SK-N-SH treated with all-trans-retinoic acid at 6 μM for 48 hours (cell line): Measurements from ENCODE around the gene PPFIA4.

Source experiments
- ATAC-seq: fragments of 200-7000 bp; cut with Tn5 transposase; 3 replicates; pipeline ENCODE4 v1.9.1; 2020; ENCODE audit warnings: mild to moderate bottlenecking, moderate library complexity
- ARNTL ChIP-seq: fragments of 450-650 bp; formaldehyde crosslinking; IDR thresholded peaks from 2 replicates; pipeline ENCODE4 v1.5.0; 2020; ENCODE audit warnings: low read depth, mild to moderate bottlenecking, moderate library complexity, borderline replicate concordance
- BACH2 ChIP-seq: fragments of 250-450 bp; sonication (Bioruptor Pico); IDR thresholded peaks from 2 replicates; pipeline ENCODE4 v1.9.0; 2021; ENCODE audit warnings: mild to moderate bottlenecking, borderline replicate concordance
- CSDC2 ChIP-seq: fragments of 250-450 bp; sonication (Bioruptor Pico); IDR thresholded peaks from 2 replicates; pipeline ENCODE4 v1.5.0; 2020; ENCODE audit warnings: mild to moderate bottlenecking, moderate library complexity
- ESRRG ChIP-seq: fragments of 250-450 bp; sonication (Bioruptor Pico); IDR thresholded peaks from 2 replicates; pipeline ENCODE4 v1.6.1; 2021; ENCODE audit warnings: mild to moderate bottlenecking
- GLIS3 ChIP-seq: fragments of 250-450 bp; sonication (Bioruptor Pico); IDR thresholded peaks from 2 replicates; pipeline ENCODE4 v1.5.0; 2020; ENCODE audit warnings: mild to moderate bottlenecking, moderate library complexity
- ISL1 ChIP-seq: fragments of 250-450 bp; sonication (Bioruptor Pico); IDR thresholded peaks from 2 replicates; pipeline ENCODE4 v2.1.2; 2022; ENCODE audit warnings: mild to moderate bottlenecking, moderate library complexity
- OSR1 ChIP-seq: fragments of 250-450 bp; sonication (Bioruptor Pico); IDR thresholded peaks from 2 replicates; pipeline ENCODE4 v1.8.0; 2022; ENCODE audit warnings: moderate library complexity, mild to moderate bottlenecking, inconsistent platforms
- PPARA ChIP-seq: fragments of 250-450 bp; sonication (Bioruptor Pico); IDR thresholded peaks from 2 replicates; pipeline ENCODE4 v1.5.0; 2020; ENCODE audit warnings: mild to moderate bottlenecking, borderline replicate concordance
- RARB ChIP-seq: fragments of 250-450 bp; sonication (Bioruptor Pico); IDR thresholded peaks from 2 replicates; pipeline ENCODE4 v1.8.0; 2021; ENCODE audit warnings: mild to moderate bottlenecking, moderate library complexity
- SNAI2 ChIP-seq: fragments of 250-450 bp; sonication (Bioruptor Pico); IDR thresholded peaks from 2 replicates; pipeline ENCODE4 v1.5.0; 2020; ENCODE audit warnings: mild to moderate bottlenecking, moderate library complexity
- TCF4 ChIP-seq: fragments of 250-450 bp; sonication (Bioruptor Pico); IDR thresholded peaks from 2 replicates; pipeline ENCODE4 v1.8.0; 2021; ENCODE audit warnings: mild to moderate bottlenecking, moderate library complexity, borderline replicate concordance
- TOX ChIP-seq: fragments of 250-450 bp; sonication (Bioruptor Pico); IDR thresholded peaks from 2 replicates; pipeline ENCODE4 v1.8.0; 2021; ENCODE audit warnings: mild to moderate bottlenecking, moderate library complexity, borderline replicate concordance
- ZC3H10 ChIP-seq: fragments of 250-450 bp; sonication (Bioruptor Pico); IDR thresholded peaks from 2 replicates; pipeline ENCODE4 v1.5.1; 2021; ENCODE audit warnings: mild to moderate bottlenecking, moderate library complexity
- ZFP3 ChIP-seq: fragments of 250-450 bp; sonication (Bioruptor Pico); IDR thresholded peaks from 2 replicates; pipeline ENCODE4 v1.5.0; 2020; ENCODE audit warnings: mild to moderate bottlenecking, moderate library complexity
- ZFP30 ChIP-seq: fragments of 450-650 bp; formaldehyde crosslinking; IDR thresholded peaks from 2 replicates; pipeline ENCODE4 v1.5.0; 2022; ENCODE audit warnings: mild to moderate bottlenecking, moderate library complexity
- ZNF70 ChIP-seq: fragments of 450-650 bp; formaldehyde crosslinking; IDR thresholded peaks from 2 replicates; pipeline ENCODE4 v1.5.0; 2020; ENCODE audit warnings: mild to moderate bottlenecking, moderate library complexity
- ZNF8 ChIP-seq: fragments of 450-650 bp; formaldehyde crosslinking; IDR thresholded peaks from 2 replicates; pipeline ENCODE4 v1.5.0; 2020; ENCODE audit warnings: mild to moderate bottlenecking, moderate library complexity
- TF ChIP-seq, protein P1 (sequence below): fragments of 250-450 bp; sonication (Bioruptor Pico); IDR thresholded peaks from 2 replicates; pipeline ENCODE4 v1.5.1; 2021; ENCODE audit warnings: mild to moderate bottlenecking, moderate library complexity
- TF ChIP-seq, protein P2 (sequence below): fragments of 250-450 bp; sonication (Bioruptor Pico); IDR thresholded peaks from 2 replicates; pipeline ENCODE4 v1.5.0; 2020; ENCODE audit warnings: mild to moderate bottlenecking, moderate library complexity
- TF ChIP-seq, protein P3 (sequence below): fragments of 250-450 bp; sonication (Bioruptor Pico); IDR thresholded peaks from 2 replicates; pipeline ENCODE4 v1.8.0; 2020; ENCODE audit warnings: mild to moderate bottlenecking, moderate library complexity, borderline replicate concordance
- TF ChIP-seq, protein P4 (sequence below): fragments of 250-450 bp; sonication (Bioruptor Pico); IDR thresholded peaks from 2 replicates; pipeline ENCODE4 v1.5.1; 2020; ENCODE audit warnings: low read depth, mild to moderate bottlenecking, moderate library complexity
- TF ChIP-seq, protein P5 (sequence below): fragments of 250-450 bp; sonication (Bioruptor Pico); IDR thresholded peaks from 2 replicates; pipeline ENCODE4 v1.8.0; 2021; ENCODE audit warnings: low read depth, mild to moderate bottlenecking, moderate library complexity, borderline replicate concordance

Gene PPFIA4

DNA sequence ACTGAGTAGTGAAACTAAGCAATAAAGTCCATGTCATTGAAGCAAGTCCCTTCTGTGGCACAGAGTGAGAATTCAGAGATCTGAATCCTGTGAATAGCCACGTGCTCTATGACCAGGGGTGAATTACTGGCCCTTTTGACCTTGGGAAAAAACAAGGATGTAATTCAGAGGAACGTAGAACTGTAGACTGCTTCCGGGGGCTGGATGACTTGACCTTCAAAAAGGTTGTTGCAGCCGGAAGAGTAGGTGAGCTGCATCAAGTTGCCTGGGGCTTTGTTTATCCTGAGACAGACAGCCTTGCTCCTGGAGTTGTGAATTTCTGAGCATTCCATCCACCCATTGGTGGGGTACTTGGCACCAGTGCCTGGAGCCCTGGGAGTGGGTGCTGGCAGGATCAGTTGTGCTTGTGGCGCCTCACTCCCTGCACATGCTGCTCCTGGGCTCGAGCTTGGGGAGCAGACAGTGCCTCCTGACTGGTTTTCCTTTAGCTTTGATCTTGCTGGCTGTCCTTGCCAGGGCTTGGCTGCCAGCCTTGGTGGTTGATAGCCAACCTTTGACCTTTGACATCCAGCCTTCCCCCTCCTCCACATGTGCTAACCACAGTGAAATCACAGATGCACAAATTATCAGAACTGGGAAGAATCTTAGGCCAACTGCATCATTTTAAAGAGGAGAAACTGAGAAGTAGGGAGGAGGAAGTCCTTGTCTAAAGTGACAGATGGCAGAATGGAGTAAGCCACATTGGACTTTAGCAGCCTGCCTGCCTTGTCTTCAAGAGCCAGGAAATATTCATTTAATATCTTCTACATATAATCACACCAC lies 75.7 kb downstream of the PPFIA4 start:
- TF ChIP-seq, protein P1, sequence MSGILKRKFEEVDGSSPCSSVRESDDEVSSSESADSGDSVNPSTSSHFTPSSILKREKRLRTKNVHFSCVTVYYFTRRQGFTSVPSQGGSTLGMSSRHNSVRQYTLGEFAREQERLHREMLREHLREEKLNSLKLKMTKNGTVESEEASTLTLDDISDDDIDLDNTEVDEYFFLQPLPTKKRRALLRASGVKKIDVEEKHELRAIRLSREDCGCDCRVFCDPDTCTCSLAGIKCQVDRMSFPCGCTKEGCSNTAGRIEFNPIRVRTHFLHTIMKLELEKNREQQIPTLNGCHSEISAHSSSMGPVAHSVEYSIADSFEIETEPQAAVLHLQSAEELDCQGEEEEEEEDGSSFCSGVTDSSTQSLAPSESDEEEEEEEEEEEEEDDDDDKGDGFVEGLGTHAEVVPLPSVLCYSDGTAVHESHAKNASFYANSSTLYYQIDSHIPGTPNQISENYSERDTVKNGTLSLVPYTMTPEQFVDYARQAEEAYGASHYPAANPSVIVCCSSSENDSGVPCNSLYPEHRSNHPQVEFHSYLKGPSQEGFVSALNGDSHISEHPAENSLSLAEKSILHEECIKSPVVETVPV (CRISPR knock-in tag) = no peak
- TF ChIP-seq PPARA (no peak), ZNF70 (no peak), ZNF8 (CRISPR knock-in tag) (no peak), BACH2 (no peak), TCF4 (CRISPR knock-in tag) (no peak), ZFP3 (CRISPR knock-in tag) (no peak), RARB (CRISPR knock-in tag) (no peak), CSDC2 (no peak), ARNTL (no peak), OSR1 (CRISPR knock-in tag) (no peak), TOX (CRISPR knock-in tag) (no peak), GLIS3 (CRISPR knock-in tag) (no peak), ISL1 (CRISPR knock-in tag) (no peak), SNAI2 (CRISPR knock-in tag) (no peak)
- TF ChIP-seq, protein P2, sequence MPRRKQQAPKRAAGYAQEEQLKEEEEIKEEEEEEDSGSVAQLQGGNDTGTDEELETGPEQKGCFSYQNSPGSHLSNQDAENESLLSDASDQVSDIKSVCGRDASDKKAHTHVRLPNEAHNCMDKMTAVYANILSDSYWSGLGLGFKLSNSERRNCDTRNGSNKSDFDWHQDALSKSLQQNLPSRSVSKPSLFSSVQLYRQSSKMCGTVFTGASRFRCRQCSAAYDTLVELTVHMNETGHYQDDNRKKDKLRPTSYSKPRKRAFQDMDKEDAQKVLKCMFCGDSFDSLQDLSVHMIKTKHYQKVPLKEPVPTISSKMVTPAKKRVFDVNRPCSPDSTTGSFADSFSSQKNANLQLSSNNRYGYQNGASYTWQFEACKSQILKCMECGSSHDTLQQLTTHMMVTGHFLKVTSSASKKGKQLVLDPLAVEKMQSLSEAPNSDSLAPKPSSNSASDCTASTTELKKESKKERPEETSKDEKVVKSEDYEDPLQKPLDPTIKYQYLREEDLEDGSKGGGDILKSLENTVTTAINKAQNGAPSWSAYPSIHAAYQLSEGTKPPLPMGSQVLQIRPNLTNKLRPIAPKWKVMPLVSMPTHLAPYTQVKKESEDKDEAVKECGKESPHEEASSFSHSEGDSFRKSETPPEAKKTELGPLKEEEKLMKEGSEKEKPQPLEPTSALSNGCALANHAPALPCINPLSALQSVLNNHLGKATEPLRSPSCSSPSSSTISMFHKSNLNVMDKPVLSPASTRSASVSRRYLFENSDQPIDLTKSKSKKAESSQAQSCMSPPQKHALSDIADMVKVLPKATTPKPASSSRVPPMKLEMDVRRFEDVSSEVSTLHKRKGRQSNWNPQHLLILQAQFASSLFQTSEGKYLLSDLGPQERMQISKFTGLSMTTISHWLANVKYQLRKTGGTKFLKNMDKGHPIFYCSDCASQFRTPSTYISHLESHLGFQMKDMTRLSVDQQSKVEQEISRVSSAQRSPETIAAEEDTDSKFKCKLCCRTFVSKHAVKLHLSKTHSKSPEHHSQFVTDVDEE = no peak
- TF ChIP-seq, protein P3, sequence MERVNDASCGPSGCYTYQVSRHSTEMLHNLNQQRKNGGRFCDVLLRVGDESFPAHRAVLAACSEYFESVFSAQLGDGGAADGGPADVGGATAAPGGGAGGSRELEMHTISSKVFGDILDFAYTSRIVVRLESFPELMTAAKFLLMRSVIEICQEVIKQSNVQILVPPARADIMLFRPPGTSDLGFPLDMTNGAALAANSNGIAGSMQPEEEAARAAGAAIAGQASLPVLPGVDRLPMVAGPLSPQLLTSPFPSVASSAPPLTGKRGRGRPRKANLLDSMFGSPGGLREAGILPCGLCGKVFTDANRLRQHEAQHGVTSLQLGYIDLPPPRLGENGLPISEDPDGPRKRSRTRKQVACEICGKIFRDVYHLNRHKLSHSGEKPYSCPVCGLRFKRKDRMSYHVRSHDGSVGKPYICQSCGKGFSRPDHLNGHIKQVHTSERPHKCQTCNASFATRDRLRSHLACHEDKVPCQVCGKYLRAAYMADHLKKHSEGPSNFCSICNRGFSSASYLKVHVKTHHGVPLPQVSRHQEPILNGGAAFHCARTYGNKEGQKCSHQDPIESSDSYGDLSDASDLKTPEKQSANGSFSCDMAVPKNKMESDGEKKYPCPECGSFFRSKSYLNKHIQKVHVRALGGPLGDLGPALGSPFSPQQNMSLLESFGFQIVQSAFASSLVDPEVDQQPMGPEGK (CRISPR knock-in tag) = no peak
- TF ChIP-seq, protein P4, sequence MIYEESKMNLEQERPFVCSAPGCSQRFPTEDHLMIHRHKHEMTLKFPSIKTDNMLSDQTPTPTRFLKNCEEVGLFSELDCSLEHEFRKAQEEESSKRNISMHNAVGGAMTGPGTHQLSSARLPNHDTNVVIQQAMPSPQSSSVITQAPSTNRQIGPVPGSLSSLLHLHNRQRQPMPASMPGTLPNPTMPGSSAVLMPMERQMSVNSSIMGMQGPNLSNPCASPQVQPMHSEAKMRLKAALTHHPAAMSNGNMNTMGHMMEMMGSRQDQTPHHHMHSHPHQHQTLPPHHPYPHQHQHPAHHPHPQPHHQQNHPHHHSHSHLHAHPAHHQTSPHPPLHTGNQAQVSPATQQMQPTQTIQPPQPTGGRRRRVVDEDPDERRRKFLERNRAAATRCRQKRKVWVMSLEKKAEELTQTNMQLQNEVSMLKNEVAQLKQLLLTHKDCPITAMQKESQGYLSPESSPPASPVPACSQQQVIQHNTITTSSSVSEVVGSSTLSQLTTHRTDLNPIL = no peak
- TF ChIP-seq, protein P5, sequence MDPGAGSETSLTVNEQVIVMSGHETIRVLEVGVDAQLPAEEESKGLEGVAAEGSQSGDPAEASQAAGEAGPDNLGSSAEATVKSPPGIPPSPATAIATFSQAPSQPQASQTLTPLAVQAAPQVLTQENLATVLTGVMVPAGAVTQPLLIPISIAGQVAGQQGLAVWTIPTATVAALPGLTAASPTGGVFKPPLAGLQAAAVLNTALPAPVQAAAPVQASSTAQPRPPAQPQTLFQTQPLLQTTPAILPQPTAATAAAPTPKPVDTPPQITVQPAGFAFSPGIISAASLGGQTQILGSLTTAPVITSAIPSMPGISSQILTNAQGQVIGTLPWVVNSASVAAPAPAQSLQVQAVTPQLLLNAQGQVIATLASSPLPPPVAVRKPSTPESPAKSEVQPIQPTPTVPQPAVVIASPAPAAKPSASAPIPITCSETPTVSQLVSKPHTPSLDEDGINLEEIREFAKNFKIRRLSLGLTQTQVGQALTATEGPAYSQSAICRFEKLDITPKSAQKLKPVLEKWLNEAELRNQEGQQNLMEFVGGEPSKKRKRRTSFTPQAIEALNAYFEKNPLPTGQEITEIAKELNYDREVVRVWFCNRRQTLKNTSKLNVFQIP = no peak

DNA sequence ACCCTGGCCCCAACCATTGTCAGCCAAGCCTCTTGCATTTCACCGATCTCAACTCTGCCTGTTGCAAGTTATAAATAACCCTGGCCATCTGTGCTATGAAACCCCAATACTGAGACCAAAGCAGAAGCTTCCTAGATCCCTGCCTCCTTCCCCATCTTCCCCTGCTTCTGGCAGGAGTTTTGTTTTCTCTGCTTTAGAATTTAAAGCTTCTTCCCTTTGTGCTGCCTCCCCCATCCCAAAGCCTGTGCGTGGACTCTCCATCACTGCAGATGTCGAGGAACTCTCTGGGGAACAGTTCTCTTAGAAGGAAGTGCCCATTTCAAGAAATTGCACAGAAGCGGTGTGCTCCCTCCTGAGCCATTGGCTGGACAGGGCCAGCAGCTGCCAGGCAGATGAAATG lies 76.9 kb downstream of the PPFIA4 start:
- TF ChIP-seq ZC3H10 = no peak
- TF ChIP-seq ISL1 (CRISPR knock-in tag) = no peak
- no peak for TF ChIP-seq ZFP30 (CRISPR knock-in tag)
- no peak for TF ChIP-seq OSR1 (CRISPR knock-in tag)
- TF ChIP-seq BACH2 = no peak
- no peak for TF ChIP-seq TOX (CRISPR knock-in tag)
- no peak for TF ChIP-seq ESRRG (CRISPR knock-in tag)
- TF ChIP-seq ZNF70 = no peak
- TF ChIP-seq, protein P2 = no peak
- TF ChIP-seq SNAI2 (CRISPR knock-in tag) = no peak
- no peak for TF ChIP-seq PPARA
- no peak for TF ChIP-seq CSDC2
- TF ChIP-seq, protein P4 = no peak
- TF ChIP-seq GLIS3 (CRISPR knock-in tag) = no peak
- no peak for TF ChIP-seq ZNF8 (CRISPR knock-in tag)
- TF ChIP-seq RARB (CRISPR knock-in tag) = no peak
- ATAC-seq = no peak

More for the DNA sequence above, 75.7 kb downstream of the PPFIA4 start:
- no peak for ATAC-seq
